ENCODE results near the gene TDRD1. TPM values are rescaled to one million over a fixed set of nuclear protein-coding genes. Genes with fewer than 3 reads are reported as not detected.

TDRD1 gene
- total and polyA plus RNA-seq, 7 donors, result under 0.01 to 0.28 (median 0.17) TPM; not detected in 3

GRCh38 chr10:114173603-114173920 is 5.6 kb upstream of the TDRD1 start:
- DNase-seq, result no peak
- TF ChIP-seq POLR2AphosphoS5 (IDR thresholded peaks at IDR 0.05), result no peak
- TF ChIP-seq CTCF (IDR thresholded peaks at IDR 0.05), result no peak
- H3K36me3 ChIP-seq, result no peaks in the 10 kb centered on the region
- 0 to 1% methylated on average over 23 of the region's 23 CpGs for WGBS, 2 donors
- H3K9me3 ChIP-seq, result peaks cover 0 to 3% (median 1%) of the 10 kb centered on the region in 4 donors
- H3K4me3 ChIP-seq, result peak overlapping the region; percentile 81 to 95 (median 87)
- peak overlapping the region; percentile 88 to 92 (median 90) for H3K27ac ChIP-seq
- no peaks in the 10 kb centered on the region for H3K27me3 ChIP-seq
- peaks cover 0 to 28% (median 11%) of the 10 kb centered on the region in 4 donors for H3K4me1 ChIP-seq
- intact Hi-C loops (cut with DNase I), result loop anchor here (5.0 kb wide), 1 partner anchor 491 kb away; no protein-coding TSS in a partner anchor

DNA sequence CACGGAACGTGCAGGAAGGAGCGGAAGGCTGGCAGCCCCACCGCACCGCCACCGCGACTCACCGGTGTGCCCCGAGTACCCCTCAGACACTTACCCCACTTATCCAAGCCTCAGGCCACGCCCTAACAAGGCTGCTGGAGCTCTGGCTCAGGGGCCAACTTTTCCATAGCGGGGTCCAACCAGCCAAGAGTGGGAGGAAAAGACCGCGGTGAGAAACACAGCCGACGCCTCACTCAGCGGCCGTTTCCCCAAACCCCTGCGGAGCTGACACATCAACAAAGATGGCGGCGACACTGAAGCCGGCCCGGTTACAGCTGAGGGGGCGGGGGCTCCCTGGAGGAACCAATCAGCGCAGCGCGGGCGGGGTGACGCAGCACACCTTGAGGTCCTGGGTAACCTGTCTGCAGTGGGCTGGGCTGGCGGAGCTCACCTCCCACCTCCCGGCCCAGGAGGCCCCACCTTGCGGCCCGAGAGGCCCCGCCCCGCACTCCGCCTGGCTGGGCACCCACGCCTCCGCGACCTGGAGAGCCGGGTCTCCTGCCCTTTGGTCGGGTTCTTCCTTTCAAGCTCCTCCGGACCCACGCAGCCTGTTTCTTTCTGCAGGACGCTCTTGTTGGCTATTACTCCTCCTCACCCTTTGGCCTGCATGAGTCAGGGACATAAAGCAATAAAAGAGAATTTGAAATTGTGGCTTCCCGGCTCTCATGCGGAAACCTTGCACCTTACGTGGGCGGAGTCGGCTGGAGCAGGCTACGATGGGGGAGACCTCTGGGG is 5.0 kb upstream of the TDRD1 start, which contains the start of gene CCDC186:
TSS of gene CCDC186 (minus strand) at position 283 of the 774 bp plus-strand sequence. CDS start 10,935 bp downstream, outside the sequence.
- Histone ChIP-seq H3K4me3 (peak within 1 kb of the TSS; percentile 81 to 95 (median 87)), H3K27me3 (no peaks in the 10 kb centered on the region), H3K36me3 (no peaks in the 10 kb centered on the region), H3K27ac (peak within 1 kb of the TSS; percentile 88 to 92 (median 90)), H3K9me3 (no peaks in the 10 kb centered on the region), H3K4me1 (peaks cover 0 to 28% (median 11%) of the 10 kb centered on the region in 4 donors)
- DNase-seq, result peak; percentile 96
- intact Hi-C loops (cut with DNase I), result loop anchor here (5.0 kb wide), 1 partner anchor 492 kb away; no protein-coding TSS in a partner anchor
- peak; percentile 22 to 51 for TF ChIP-seq POLR2A (IDR thresholded peaks at IDR 0.05)
- TF ChIP-seq CTCF (IDR thresholded peaks at IDR 0.05), result no peak
- TF ChIP-seq EP300 (IDR thresholded peaks at IDR 0.05), result no peak
- peak; percentile 55 to 87 (median 75) for TF ChIP-seq POLR2AphosphoS5 (IDR thresholded peaks at IDR 0.05)
- 1% methylated on average over 49 of the region's 49 CpGs for WGBS, 2 donors

DNA sequence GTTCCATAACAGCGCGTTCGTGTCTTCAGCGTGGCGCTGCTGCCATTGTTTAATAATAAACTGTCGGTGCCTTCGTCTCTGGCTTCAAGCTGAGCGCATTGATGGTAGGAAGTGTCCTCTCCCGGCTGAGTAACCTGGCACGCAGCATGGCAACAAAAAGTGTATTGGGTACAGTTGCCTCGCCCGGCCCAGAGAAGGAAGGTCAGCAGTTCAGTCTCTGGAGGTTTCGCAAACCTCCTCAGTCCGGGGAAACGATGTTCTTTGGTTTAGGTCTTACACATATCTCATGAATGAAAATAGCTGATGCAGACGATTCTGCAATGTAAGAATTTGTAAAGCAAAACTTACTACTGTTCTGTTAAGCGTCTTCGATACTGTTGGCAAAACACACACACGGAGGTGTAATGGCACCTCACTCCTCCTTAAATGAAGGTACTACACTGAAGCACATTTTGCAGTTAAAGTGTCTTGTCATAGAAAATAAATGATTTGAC is 4.4 kb upstream of the TDRD1 start:
- Histone ChIP-seq H3K36me3 (no peaks in the 10 kb centered on the region), H3K9me3 (no peaks in the 10 kb centered on the region), H3K27ac (peak overlapping the region; percentile 88 to 92 (median 90)), H3K4me3 (peak overlapping the region; percentile 81 to 95 (median 87)), H3K27me3 (no peaks in the 10 kb centered on the region), H3K4me1 (peaks cover 0 to 28% (median 11%) of the 10 kb centered on the region in 4 donors)
- peak in 3 of 4 donors; percentile 13 to 29 (median 26) for TF ChIP-seq POLR2AphosphoS5 (IDR thresholded peaks at IDR 0.05)
- no peak for TF ChIP-seq POLR2A (IDR thresholded peaks at IDR 0.05)
- no peak for TF ChIP-seq EP300 (IDR thresholded peaks at IDR 0.05)
- intact Hi-C loops (cut with DNase I), result loop anchor here (5.0 kb wide), 1 partner anchor 492 kb away; no protein-coding TSS in a partner anchor
- 1 to 3% methylated on average over 19 of the region's 19 CpGs for WGBS, 2 donors
- DNase-seq, result peak; percentile 78

- DNase-seq, result no peak
- Histone ChIP-seq H3K27me3 (no peaks in the 10 kb centered on the region), H3K27ac (no peak overlapping the region), H3K4me1 (peaks cover 0 to 28% (median 11%) of the 10 kb centered on the region in 4 donors), H3K9me3 (no peaks in the 10 kb centered on the region), H3K36me3 (no peaks in the 10 kb centered on the region), H3K4me3 (no peak overlapping the region)
- intact Hi-C loops (cut with DNase I), result no loop called here
- no peak for TF ChIP-seq CTCF (IDR thresholded peaks at IDR 0.05)
- 72 to 93% methylated on average over 1 of the region's 1 CpG for WGBS, 2 donors
Measured at GRCh38 chr10:114175667-114176066, 3.5 kb upstream of the TDRD1 start.

DNA sequence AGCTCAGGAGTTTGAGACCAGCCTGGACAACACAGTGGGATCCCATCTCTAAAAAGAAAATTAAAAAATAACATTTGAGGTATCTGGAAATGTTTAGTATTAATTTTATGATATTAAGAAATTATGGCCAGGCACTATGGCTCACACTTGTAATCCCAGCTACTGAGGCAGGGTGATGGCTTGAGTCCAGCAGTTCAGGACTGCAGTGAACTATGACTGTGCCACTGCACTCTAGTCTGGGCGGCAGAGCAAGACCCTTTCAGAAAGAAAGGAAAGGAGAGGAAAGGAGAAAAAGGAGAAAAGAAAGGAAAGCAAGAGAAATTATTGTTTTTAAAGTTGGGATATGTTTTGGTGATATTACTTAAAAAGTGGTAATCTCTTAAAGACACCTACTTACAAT is 2.6 kb upstream of the TDRD1 start:
- H3K4me1 ChIP-seq, result peaks cover 0 to 27% (median 11%) of the 10 kb centered on the region in 4 donors
- TF ChIP-seq CTCF (IDR thresholded peaks at IDR 0.05) (no peak), POLR2A (IDR thresholded peaks at IDR 0.05) (no peak), POLR2AphosphoS5 (IDR thresholded peaks at IDR 0.05) (no peak), EP300 (IDR thresholded peaks at IDR 0.05) (no peak)
- H3K27ac ChIP-seq, result no peak overlapping the region
- no peak for DNase-seq
- intact Hi-C loops (cut with DNase I), result no loop called here
- H3K36me3 ChIP-seq, result no peaks in the 10 kb centered on the region
- H3K4me3 ChIP-seq, result no peak overlapping the region
- WGBS, 2 donors, result 92 to 96% methylated on average over 1 of the region's 1 CpG
- H3K9me3 ChIP-seq, result no peaks in the 10 kb centered on the region
- H3K27me3 ChIP-seq, result no peaks in the 10 kb centered on the region

Data from sigmoid colon (tissue), 7 donors.